Adrenal gland (tissue), 12 donors: ENCODE results near the gene LMAN2. TPM values are rescaled to one million over a fixed set of nuclear protein-coding genes. Genes with fewer than 3 reads are reported as not detected.
A peak's percentile ranks its signal among the peaks of the same experiment; 100 is the strongest.

ENCODE experiments used
- DNase-seq, 7 donors: peaks; one replicate each; pipeline ENCODE4 v3.0.0-alpha.2; 2019 to 2020
- H3K27ac ChIP-seq, 5 donors: fragments of 200-600 bp; sonication (generic) in 4 of 5; 1 replicate in 3 of 5; 2 replicates in 2 of 5; pipeline versions ENCODE4 v1.5.1 to v1.8.0; 2016 to 2020; ENCODE audit warnings: mild to moderate bottlenecking in 1 of 5
- H3K27me3 ChIP-seq: fragments of 200-600 bp; 2 replicates; pipeline ENCODE4 v1.8.0; 2021
- H3K36me3 ChIP-seq, 2 donors: fragments of 200-600 bp; replicated peaks in 1 of 2; 1 replicate in 1 of 2; 2 replicates in 1 of 2; pipeline versions ENCODE4 v1.5.1 to v1.8.0; 2018 to 2022
- H3K4me1 ChIP-seq, 2 donors: fragments of 200-600 bp; replicated peaks in 1 of 2; 1 replicate in 1 of 2; 2 replicates in 1 of 2; pipeline versions ENCODE4 v1.5.1 to v1.8.0; 2018 to 2021
- H3K4me3 ChIP-seq, 4 donors: fragments of 200-600 bp; sonication (generic) in 3 of 4; one replicate each; pipeline ENCODE4 v1.5.1; 2016 to 2018
- H3K9me3 ChIP-seq, 3 donors: fragments of 200-600 bp; sonication (generic) in 1 of 3; replicated peaks in 1 of 3; 1 replicate in 2 of 3; 2 replicates in 1 of 3; pipeline versions ENCODE4 v1.5.1 to v1.8.0; 2016 to 2021
- POLR2A ChIP-seq, 2 donors: fragments of 450-650 bp; IDR thresholded peaks; one replicate each; pipeline ENCODE4 v1.6.1; 2017; ENCODE audit warnings: antibody characterized with exemption in 2 of 2, mild to moderate bottlenecking in 2 of 2, moderate library complexity in 1 of 2
- WGBS, 4 donors: extraction: QIAGEN DNeasy Blood & Tissue Kit in 2 of 4; methylation state at CpG; one replicate each; pipeline versions ENCODE4 v1.1.5 to v1.1.7; 2013 to 2017; 5-methylcytosine and 5-hydroxymethylcytosine counted together
- intact Hi-C, 2 donors: fragments of 100-400 bp; cut with DNase I; formaldehyde crosslinking; loops; one replicate each; pipeline versions ENCODE4 v1.14.1 to v1.15.0; 2022 to 2023
- polyA plus RNA-seq, 3 donors: library from polyadenylated mRNA; stranded (reverse); fragments of 200-250 nt in 2 of 3; fragments of 350-450 nt in 1 of 3; fragmentation: Illumina TruSeq in 1 of 3; extraction: RNeasy Lipid Tissue Mini Kit (QIAGEN cat#74804) in 1 of 3; gene quantifications; one replicate each; pipeline ENCODE4 v1.2.3, GENCODE V29; 2013 to 2014
- total RNA-seq, 9 donors: library from RNA; depleted of rRNA in 4 of 9; stranded (reverse); fragments of >200 nt in 4 of 9; fragments of 120-200 nt in 1 of 9; fragmentation: NEBNext Ultra II Directional in 1 of 9; extraction: Animal tissue kit (Norgen Biotek cat#: 25700) in 1 of 9; gene quantifications; one replicate each; pipeline versions ENCODE4 v1.1.0 to v1.2.4, GENCODE V29; 2013 to 2023
- TF ChIP-seq, protein P1 (sequence below), 6 experiments: fragments of 450-650 bp in 4 of 6; fragments of 200-600 bp in 2 of 6; sonication (generic) in 1 of 6; IDR thresholded peaks; 1 replicate in 5 of 6; 2 replicates in 1 of 6; pipeline versions ENCODE4 v1.5.1 to v1.8.0; 2016 to 2021; ENCODE audit warnings: antibody characterized with exemption in 6 of 6, mild to moderate bottlenecking in 2 of 6, moderate library complexity in 1 of 6
- donor health status: healthy with polysubstance abuse.
- donor health status: Bipolar disorder and iron deficiency.
- donor health status: DM: yes; HTN: yes; CAD: no.
- donor health status: DM: no; HTN: no; CAD: no.
- donor health status: DM: no; HTN: no; CAD: no.
- donor health status: DM: yes; HTN: yes; CAD: no.

The LMAN2 gene
- total and polyA plus RNA-seq, 12 donors: 85.7 to 398 (median 150) TPM

DNA sequence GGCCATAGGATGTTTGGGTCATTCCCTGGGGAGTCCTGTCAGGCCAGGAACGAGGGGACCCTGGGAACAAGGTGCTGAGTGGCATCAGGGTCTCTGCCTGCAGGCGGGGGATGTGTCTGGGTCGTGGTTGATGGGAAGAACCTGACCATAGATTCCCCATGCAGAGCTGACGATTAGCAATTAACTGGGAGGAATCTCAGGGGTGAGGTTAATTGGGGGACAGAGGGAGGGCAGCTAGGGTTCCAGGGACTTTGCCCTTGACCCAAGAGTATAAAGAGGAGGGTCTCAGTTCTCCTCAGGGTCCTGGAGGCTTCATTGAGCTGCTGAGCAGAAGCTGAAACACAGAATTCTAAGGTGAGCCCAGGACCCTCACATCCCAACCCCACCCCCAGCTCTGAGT, 32.7 kb upstream of the LMAN2 start, which contains the start of gene SLC34A1:
SLC34A1 (plus strand) TSS at position 301 of the 400 bp plus-strand sequence. CDS start 1,308 bp downstream, outside the sequence.
- H3K4me1 ChIP-seq: no peaks in the 10 kb centered on the region
- TF ChIP-seq, protein P1, sequence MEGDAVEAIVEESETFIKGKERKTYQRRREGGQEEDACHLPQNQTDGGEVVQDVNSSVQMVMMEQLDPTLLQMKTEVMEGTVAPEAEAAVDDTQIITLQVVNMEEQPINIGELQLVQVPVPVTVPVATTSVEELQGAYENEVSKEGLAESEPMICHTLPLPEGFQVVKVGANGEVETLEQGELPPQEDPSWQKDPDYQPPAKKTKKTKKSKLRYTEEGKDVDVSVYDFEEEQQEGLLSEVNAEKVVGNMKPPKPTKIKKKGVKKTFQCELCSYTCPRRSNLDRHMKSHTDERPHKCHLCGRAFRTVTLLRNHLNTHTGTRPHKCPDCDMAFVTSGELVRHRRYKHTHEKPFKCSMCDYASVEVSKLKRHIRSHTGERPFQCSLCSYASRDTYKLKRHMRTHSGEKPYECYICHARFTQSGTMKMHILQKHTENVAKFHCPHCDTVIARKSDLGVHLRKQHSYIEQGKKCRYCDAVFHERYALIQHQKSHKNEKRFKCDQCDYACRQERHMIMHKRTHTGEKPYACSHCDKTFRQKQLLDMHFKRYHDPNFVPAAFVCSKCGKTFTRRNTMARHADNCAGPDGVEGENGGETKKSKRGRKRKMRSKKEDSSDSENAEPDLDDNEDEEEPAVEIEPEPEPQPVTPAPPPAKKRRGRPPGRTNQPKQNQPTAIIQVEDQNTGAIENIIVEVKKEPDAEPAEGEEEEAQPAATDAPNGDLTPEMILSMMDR (IDR thresholded peaks at IDR 0.05): no peak
- no peak for TF ChIP-seq POLR2A (IDR thresholded peaks at IDR 0.05)
- H3K4me3 ChIP-seq: no peak within 1 kb of the TSS
- H3K27me3 ChIP-seq: peaks cover 12% of the 10 kb centered on the region
- 42 to 73% (median 63%) methylated on average over 4 of the region's 4 CpGs for WGBS, 4 donors
- intact Hi-C loops: loop anchor here in 1 of 2 donors (10.0 kb wide), 1 partner anchor 69 kb away; the partner anchor contains the start of gene MXD3
- H3K36me3 ChIP-seq: no peaks in the 10 kb centered on the region
- H3K9me3 ChIP-seq: no peaks in the 10 kb centered on the region
- DNase-seq: no peak
- no peak within 1 kb of the TSS for H3K27ac ChIP-seq

DNA sequence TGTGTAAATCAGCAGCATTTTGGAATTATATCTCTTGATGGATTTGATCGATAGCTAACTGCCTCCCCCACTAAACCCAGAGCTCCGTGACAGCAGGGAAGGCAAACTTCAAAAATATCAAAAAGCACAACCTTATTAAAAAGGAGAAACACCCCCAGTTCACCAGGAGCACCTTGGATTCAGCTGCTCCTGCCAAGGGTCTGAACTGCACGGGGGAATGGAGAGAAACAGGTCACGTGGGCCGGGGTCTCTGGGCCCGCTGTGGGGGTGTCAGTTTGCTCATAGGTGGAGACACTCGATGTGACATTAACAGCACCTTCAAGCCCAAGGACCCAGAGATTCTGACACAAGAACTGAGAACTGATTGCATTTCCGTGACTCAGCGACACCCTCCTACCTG, 31.7 kb upstream of the LMAN2 start:
- Histone ChIP-seq H3K4me3 (no peak overlapping the region), H3K27ac (no peak overlapping the region), H3K36me3 (no peaks in the 10 kb centered on the region), H3K4me1 (no peaks in the 10 kb centered on the region), H3K9me3 (no peaks in the 10 kb centered on the region), H3K27me3 (peaks cover 12% of the 10 kb centered on the region)
- TF ChIP-seq, protein P1 (IDR thresholded peaks at IDR 0.05): no peak
- TF ChIP-seq POLR2A (IDR thresholded peaks at IDR 0.05): no peak
- 79 to 84% (median 81%) methylated on average over 8 to 9 of the region's 9 CpGs for WGBS, 4 donors
- no peak for DNase-seq
- intact Hi-C loops: loop anchor here in 1 of 2 donors (10.0 kb wide), 1 partner anchor 68 kb away; the partner anchor contains the start of gene MXD3

DNA sequence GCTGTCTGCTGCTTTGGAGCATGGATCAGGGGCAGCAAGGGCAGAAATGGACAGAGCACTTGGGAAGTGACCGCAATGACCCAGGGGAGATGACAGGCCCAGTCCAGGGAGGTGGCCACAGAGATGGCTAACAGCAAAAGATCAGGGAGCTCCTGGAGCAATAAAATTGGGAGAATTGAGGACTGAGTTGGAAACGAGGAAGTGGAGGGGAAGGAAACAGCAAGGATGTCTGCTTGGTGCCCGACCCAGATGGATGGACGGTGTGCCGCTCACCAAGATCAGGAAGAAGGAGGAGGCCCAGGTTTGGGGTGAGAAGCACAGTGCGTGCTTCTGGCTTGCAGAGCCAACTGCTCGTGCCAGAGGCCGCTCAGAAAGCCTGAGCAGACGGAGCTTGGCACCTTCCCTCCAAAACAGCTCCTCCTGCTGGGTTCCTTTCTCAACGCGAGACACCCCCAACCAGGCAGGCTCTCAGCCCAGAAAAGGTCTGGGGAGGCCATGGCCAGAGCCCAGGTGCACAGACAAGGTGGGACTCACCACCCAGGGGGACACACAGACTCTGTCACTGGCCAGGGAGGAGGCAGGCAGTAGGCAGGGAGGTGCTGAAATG, 31.1 kb upstream of the LMAN2 start:
- H3K4me1 ChIP-seq: no peaks in the 10 kb centered on the region
- no peak overlapping the region for H3K4me3 ChIP-seq
- H3K27ac ChIP-seq: no peak overlapping the region
- peak in 2 of 7 donors; percentile 32 to 51 for DNase-seq
- TF ChIP-seq POLR2A (IDR thresholded peaks at IDR 0.05): no peak
- TF ChIP-seq, protein P1 (IDR thresholded peaks at IDR 0.05): peak in 2 of 6 experiments; percentile 7 to 32
- H3K27me3 ChIP-seq: peaks cover 12% of the 10 kb centered on the region
- intact Hi-C loops: loop anchor here in 1 of 2 donors (10.0 kb wide), 1 partner anchor 68 kb away; the partner anchor contains the start of gene MXD3
- WGBS, 4 donors: 33 to 45% (median 39%) methylated on average over 8 to 11 of the region's 11 CpGs
- no peaks in the 10 kb centered on the region for H3K36me3 ChIP-seq
- H3K9me3 ChIP-seq: no peaks in the 10 kb centered on the region

DNA sequence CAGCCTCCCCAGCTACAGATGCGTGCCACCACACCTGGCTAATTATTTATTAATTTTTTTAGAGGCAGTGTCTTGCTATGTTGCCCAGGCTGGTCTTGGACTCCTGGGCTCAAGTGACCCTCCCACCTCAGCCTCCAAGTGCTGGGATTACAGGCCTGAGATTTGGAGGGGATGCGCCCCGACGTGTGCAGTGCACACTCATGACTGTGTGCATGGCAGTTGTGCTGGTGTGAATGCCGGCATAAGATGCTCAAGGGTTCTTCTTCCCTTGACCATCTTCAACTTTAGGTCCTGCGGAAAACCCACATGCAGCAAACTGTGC, 29.3 kb upstream of the LMAN2 start:
- DNase-seq: no peak
- no peak overlapping the region for H3K27ac ChIP-seq
- no peaks in the 10 kb centered on the region for H3K9me3 ChIP-seq
- no peak overlapping the region for H3K4me3 ChIP-seq
- intact Hi-C loops: loop anchor here in 1 of 2 donors (10.0 kb wide), 1 partner anchor 66 kb away; the partner anchor contains the start of gene MXD3
- 77 to 89% (median 87%) methylated on average over 6 of the region's 6 CpGs for WGBS, 4 donors
- no peaks in the 10 kb centered on the region for H3K4me1 ChIP-seq
- TF ChIP-seq, protein P1 (IDR thresholded peaks at IDR 0.05): no peak
- TF ChIP-seq POLR2A (IDR thresholded peaks at IDR 0.05): no peak
- H3K27me3 ChIP-seq: peaks cover 10% of the 10 kb centered on the region
- H3K36me3 ChIP-seq: no peaks in the 10 kb centered on the region
